H1 (cell line): ENCODE results near the gene ARMH2. TPM values are rescaled to one million over a fixed set of nuclear protein-coding genes. Genes with fewer than 3 reads are reported as not detected.

Experiments
- CTCF ChIA-PET: fragments of 300-600 bp; sonication (Branson Sonifier 250); formaldehyde crosslinking; loops from one replicate; lab custom pipeline; 2021; ENCODE audit not compliant: partially characterized antibody; lab: Charles Lee
- POLR2A ChIA-PET: fragments of 300-600 bp; sonication (Branson Sonifier 250); formaldehyde crosslinking; loops from one replicate; lab custom pipeline; 2021; ENCODE audit warnings: inconsistent platforms; ENCODE audit not compliant: partially characterized antibody; lab: Charles Lee
- DNase-seq, 2 experiments: peaks; one replicate each; pipeline versions ENCODE4 v3.0.0 to v3.0.0-alpha.2; 2010 to 2022; ENCODE audit warnings: low spot score in 2 of 2, low read depth in 1 of 2, mixed read lengths in 1 of 2
- FAIRE-seq: peaks from 2 replicates; lab custom pipeline; 2011; peaks lifted over from hg19 to GRCh38; lab: Jason Lieb, UNC
- H2AFZ ChIP-seq: 2 replicates; pipeline ENCODE4 v1.8.1; 2012; ENCODE audit warnings: low read length, inconsistent platforms
- H2AK5ac ChIP-seq: 2 replicates; pipeline ENCODE4 v1.6.1; 2013; ENCODE audit warnings: low read depth, low read length
- H2BK120ac ChIP-seq: replicated peaks from 2 replicates; pipeline ENCODE3; 2013; ENCODE audit warnings: low read depth, low read length, inconsistent platforms
- H2BK12ac ChIP-seq: 2 replicates; pipeline ENCODE4 v1.6.1; 2013; ENCODE audit warnings: low read depth, low read length
- H2BK15ac ChIP-seq: 2 replicates; pipeline ENCODE4 v1.6.1; 2013; ENCODE audit warnings: low read length
- H2BK20ac ChIP-seq: 2 replicates; pipeline ENCODE4 v1.6.1; 2013; ENCODE audit warnings: low read length
- H2BK5ac ChIP-seq: 2 replicates; pipeline ENCODE4 v1.6.1; 2013; ENCODE audit warnings: low read depth, low read length
- H3K14ac ChIP-seq: 2 replicates; pipeline ENCODE4 v1.6.1; 2013; ENCODE audit warnings: inconsistent platforms; ENCODE audit not compliant: insufficient read length
- H3K18ac ChIP-seq: 2 replicates; pipeline ENCODE4 v1.6.1; 2013; ENCODE audit warnings: low read length; ENCODE audit errors: extremely low read depth
- H3K23ac ChIP-seq: 2 replicates; pipeline ENCODE4 v1.6.1; 2013; ENCODE audit warnings: inconsistent platforms; ENCODE audit not compliant: insufficient read length
- H3K23me2 ChIP-seq: 2 replicates; pipeline ENCODE4 v1.6.1; 2013; ENCODE audit warnings: low read depth, low read length
- H3K27ac ChIP-seq: 2 replicates; pipeline ENCODE4 v1.6.1; 2011; ENCODE audit warnings: low read depth, low read length, inconsistent platforms
- H3K27me3 ChIP-seq, 4 experiments: replicated peaks in 1 of 4; 1 replicate in 1 of 4; 2 replicates in 3 of 4; pipeline versions ENCODE4 v1.6.1 to v1.8.1; 2011 to 2013; ENCODE audit warnings: low read length in 3 of 4, mild to moderate bottlenecking in 3 of 4, inconsistent platforms in 2 of 4, mixed read lengths in 2 of 4, moderate library complexity in 1 of 4; ENCODE audit not compliant: control insufficient read depth in 3 of 4, insufficient read depth in 3 of 4; ENCODE audit errors: extremely low read depth in 1 of 4
- H3K36me3 ChIP-seq, 4 experiments: 2 replicates each; pipeline versions ENCODE4 v1.6.1 to v1.8.1; 2011 to 2013; ENCODE audit warnings: mild to moderate bottlenecking in 4 of 4, low read length in 3 of 4, moderate library complexity in 2 of 4, control low read depth in 1 of 4, inconsistent platforms in 1 of 4; ENCODE audit not compliant: insufficient read depth in 4 of 4, control insufficient read depth in 2 of 4
- H3K4ac ChIP-seq: replicated peaks from 2 replicates; pipeline ENCODE3; 2013; ENCODE audit warnings: low read length, low read depth, mixed read lengths, inconsistent platforms; ENCODE audit not compliant: insufficient read length
- H3K4me1 ChIP-seq, 4 experiments: replicated peaks in 1 of 4; 1 replicate in 1 of 4; 2 replicates in 3 of 4; pipeline versions ENCODE4 v1.6.1 to v1.8.1; 2011 to 2013; ENCODE audit warnings: low read length in 3 of 4, inconsistent platforms in 2 of 4, mixed read lengths in 1 of 4; ENCODE audit not compliant: insufficient read depth in 4 of 4, control insufficient read depth in 3 of 4
- H3K4me2 ChIP-seq, 2 experiments: 2 replicates each; pipeline versions ENCODE4 v1.6.1 to v1.8.1; 2011 to 2013; ENCODE audit warnings: low read depth in 2 of 2, low read length in 2 of 2, control low read depth in 1 of 2, inconsistent platforms in 1 of 2, mild to moderate bottlenecking in 1 of 2; ENCODE audit not compliant: insufficient read depth in 1 of 2
- H3K4me3 ChIP-seq, 4 experiments: fragments of 200-600, 300-600 bp in 1 of 4; sonication (generic), shearing (Covaris generic), sonication (Bioruptor Twin) in 1 of 4; 2 replicates each; pipeline versions ENCODE4 v1.5.1 to v1.8.1; 2011 to 2016; ENCODE audit warnings: low read length in 4 of 4, low read depth in 3 of 4, control low read depth in 2 of 4, inconsistent platforms in 2 of 4, mild to moderate bottlenecking in 2 of 4, mixed read lengths in 1 of 4, moderate library complexity in 1 of 4; ENCODE audit not compliant: insufficient read depth in 2 of 4; ENCODE audit errors: extremely low read depth in 1 of 4
- H3K56ac ChIP-seq: replicated peaks from 2 replicates; pipeline ENCODE3; 2013; ENCODE audit warnings: low read depth, mild to moderate bottlenecking, mixed read lengths, low read length, inconsistent platforms; ENCODE audit not compliant: insufficient read length
- H3K79me1 ChIP-seq: 2 replicates; pipeline ENCODE4 v1.6.1; 2013; ENCODE audit warnings: low read depth, low read length, control low read depth
- H3K79me2 ChIP-seq, 2 experiments: 2 replicates each; pipeline versions ENCODE4 v1.6.1 to v1.8.1; 2012 to 2013; ENCODE audit warnings: low read length in 2 of 2, mild to moderate bottlenecking in 2 of 2, inconsistent platforms in 1 of 2; ENCODE audit not compliant: insufficient read depth in 2 of 2, control insufficient read depth in 1 of 2
- H3K9ac ChIP-seq, 4 experiments: replicated peaks in 1 of 4; 1 replicate in 1 of 4; 2 replicates in 3 of 4; pipeline versions ENCODE4 v1.6.1 to v1.8.1; 2011 to 2013; ENCODE audit warnings: low read depth in 3 of 4, low read length in 3 of 4, control low read depth in 2 of 4, mild to moderate bottlenecking in 2 of 4, moderate library complexity in 2 of 4, inconsistent platforms in 1 of 4; ENCODE audit errors: extremely low read depth in 1 of 4
- H3K9me3 ChIP-seq, 2 experiments: 2 replicates each; pipeline versions ENCODE4 v1.6.1 to v1.8.1; 2012 to 2013; ENCODE audit warnings: mild to moderate bottlenecking in 2 of 2, moderate library complexity in 2 of 2, control low read depth in 1 of 2, inconsistent platforms in 1 of 2, low read depth in 1 of 2, low read length in 1 of 2, mixed read lengths in 1 of 2; ENCODE audit not compliant: insufficient read depth in 2 of 2
- H4K20me1 ChIP-seq, 2 experiments: replicated peaks in 1 of 2; 2 replicates each; pipeline versions ENCODE3 to v1.8.1; 2011 to 2013; ENCODE audit warnings: inconsistent platforms in 2 of 2, low read length in 2 of 2, mild to moderate bottlenecking in 1 of 2; ENCODE audit not compliant: insufficient read depth in 2 of 2, control insufficient read depth in 1 of 2
- H4K5ac ChIP-seq: 2 replicates; pipeline ENCODE4 v1.6.1; 2013; ENCODE audit warnings: low read length, low read depth, mixed read lengths, inconsistent platforms; ENCODE audit not compliant: insufficient read length
- H4K8ac ChIP-seq: 2 replicates; pipeline ENCODE4 v1.8.0; 2013; ENCODE audit warnings: mild to moderate bottlenecking, moderate library complexity, low read length, inconsistent platforms; ENCODE audit not compliant: insufficient read depth; ENCODE audit errors: extremely low read depth
- H4K91ac ChIP-seq: replicated peaks from 2 replicates; pipeline ENCODE3; 2013; ENCODE audit warnings: low read length, mixed read lengths, inconsistent platforms; ENCODE audit not compliant: insufficient read length
- CTBP2 ChIP-seq: IDR thresholded peaks from 2 replicates; pipeline ENCODE4 v1.7.0; 2011; ENCODE audit warnings: borderline replicate concordance, mild to moderate bottlenecking, moderate library complexity, mixed read lengths, low read length; ENCODE audit not compliant: insufficient read depth, insufficient read length
- NRF1 ChIP-seq: IDR thresholded peaks from 2 replicates; pipeline ENCODE4 v1.6.1; 2011; ENCODE audit warnings: mild to moderate bottlenecking, low read depth, low read length, improper control_type of control experiment
- POLR2AphosphoS5 ChIP-seq: IDR thresholded peaks from 2 replicates; pipeline ENCODE4 v1.6.1; 2011; ENCODE audit warnings: low read depth, low read length
- RBBP5 ChIP-seq: IDR thresholded peaks from 2 replicates; pipeline ENCODE4 v1.7.1; 2012; ENCODE audit warnings: low read depth, mild to moderate bottlenecking, inconsistent platforms, low read length, moderate library complexity, borderline replicate concordance
- RNF2 ChIP-seq: fragments of 200-900, 300-1000 bp; sonication (generic); IDR thresholded peaks from 2 replicates; pipeline ENCODE4 v1.7.1; 2016; ENCODE audit warnings: borderline replicate concordance, low read depth, mild to moderate bottlenecking, antibody characterized with exemption, low read length; ENCODE audit not compliant: poor library complexity, severe bottlenecking; ENCODE audit errors: missing control alignments
- RXRA ChIP-seq: IDR thresholded peaks from 2 replicates; pipeline ENCODE4 v1.6.1; 2011; ENCODE audit warnings: low read depth, mild to moderate bottlenecking, low read length, moderate library complexity; ENCODE audit not compliant: insufficient read depth
- SP1 ChIP-seq: IDR thresholded peaks from 2 replicates; pipeline ENCODE4 v1.6.1; 2011; ENCODE audit warnings: low read depth, low read length
- SRF ChIP-seq: IDR thresholded peaks from 2 replicates; pipeline ENCODE4 v1.6.1; 2011; ENCODE audit warnings: mild to moderate bottlenecking, low read depth, low read length, moderate library complexity
- USF2 ChIP-seq: IDR thresholded peaks from 2 replicates; pipeline ENCODE4 v1.6.1; 2011; ENCODE audit warnings: low read length, improper control_type of control experiment
- WGBS, 2 experiments: shearing (Covaris generic) in 1 of 2; methylation state at CpG; one replicate each; pipeline versions ENCODE4 v1.1.6 to v1.1.7; 2013 to 2015; ENCODE audit warnings: low lambda C conversion rate in 2 of 2, mixed read lengths in 2 of 2, inconsistent platforms in 1 of 2, low coverage in 1 of 2, missing lambda C conversion rate in 1 of 2; ENCODE audit not compliant: insufficient replicate concordance in 2 of 2, insufficient coverage in 1 of 2, insufficient read length in 1 of 2; ENCODE audit errors: extremely low coverage in 1 of 2, missing lambda C conversion rate in 1 of 2; 5-methylcytosine and 5-hydroxymethylcytosine counted together
- polyA plus RNA-seq, 7 experiments: library from polyadenylated mRNA; depleted of rRNA in 3 of 7; stranded (reverse) in 5 of 7; unstranded in 2 of 7; fragments of >200 nt in 5 of 7; fragments of 200-250 nt in 2 of 7; gene quantifications; 1 replicate in 5 of 7; 2 replicates in 1 of 7; 4 replicates in 1 of 7; pipeline versions ENCODE4 v1.2.1 to v1.2.3, GENCODE V29; 2011 to 2013; ENCODE audit warnings: missing spikeins in 2 of 7, mixed read lengths in 2 of 7
- total RNA-seq: library from RNA; stranded (reverse); fragmentation: NEBNext Ultra II Directional; extraction: Animal tissue kit (Norgen Biotek cat#: 25700); gene quantifications from 2 replicates; pipeline ENCODE4 v1.2.1, GENCODE V29; 2021

ARMH2 gene
- total and polyA plus RNA-seq, 2 of the 8 experiments (the other 6 are each of a cell fraction or from before 2014, with no cell fraction given), result not detected

GRCh38 chr6:24774696-24775519, 23.8 kb downstream of the ARMH2 start, which contains the start of gene GMNN:
Gene GMNN, plus strand, starts transcription at chr6:24774937. Its CDS starts 2,310 bp downstream, at chr6:24777247.
- peak within 1 kb of the TSS; percentile 99 for H3K56ac ChIP-seq
- 0 out of 2 replicates have a peak within 1 kb of the TSS, but pooled peaks have one; percentile 56 for H2BK20ac ChIP-seq
- peak within 1 kb of the TSS; percentile 91 for H2AFZ ChIP-seq
- H3K23ac ChIP-seq, result no peak within 1 kb of the TSS
- H3K36me3 ChIP-seq, result peaks cover 0 to 24% (median 2%) of the 10 kb centered on the region in 4 experiments; a peak in 2 of 8 replicates
- DNase-seq, result peak; percentile 91 to 99
- H3K4me1 ChIP-seq, result peaks cover 0 to 7% (median 3%) of the 10 kb centered on the region in 4 experiments; a peak in 5 of 7 replicates
- H4K91ac ChIP-seq, result peak within 1 kb of the TSS; percentile 100
- peak within 1 kb of the TSS; percentile 96 to 100 (median 98) for H3K9ac ChIP-seq
- peak within 1 kb of the TSS; percentile 99 for H3K4ac ChIP-seq
- no peak within 1 kb of the TSS for H3K14ac ChIP-seq
- no peaks in the 10 kb centered on the region for H3K27me3 ChIP-seq
- peak within 1 kb of the TSS; percentile 99 for H3K27ac ChIP-seq
- H4K20me1 ChIP-seq, result peaks cover 13% of the 10 kb centered on the region in 2 experiments
- H4K8ac ChIP-seq, result peak within 1 kb of the TSS; percentile 99
- peak within 1 kb of the TSS; percentile 63 to 98 (median 85) for H3K4me3 ChIP-seq
- peak within 1 kb of the TSS; percentile 99 for H4K5ac ChIP-seq
- H3K4me2 ChIP-seq, result peak within 1 kb of the TSS; percentile 70 to 86
- peak within 1 kb of the TSS; percentile 88 for H2BK120ac ChIP-seq
- H3K23me2 ChIP-seq, result peaks cover 2% of the 10 kb centered on the region; the same call in 1 of the 2 replicates
- WGBS, 2 experiments, result 3% methylated on average over 74 of the region's 75 CpGs; no CpG with 5 or more reads in 1 of the 2 experiments
- peak within 1 kb of the TSS; percentile 24; the same call in 1 of the 2 replicates for H2BK15ac ChIP-seq
- CTCF ChIA-PET, result interaction anchor here (0.7 to 2.2 kb wide), 2 partner anchors 11 to 243 kb away, joined by 4 to 7 read pairs; no protein-coding TSS in a partner anchor
- H2AK5ac ChIP-seq, result no peak within 1 kb of the TSS
- H2BK5ac ChIP-seq, result peak within 1 kb of the TSS; percentile 100
- peak within 1 kb of the TSS; percentile 64; the same call in 1 of the 2 replicates for H2BK12ac ChIP-seq
- H3K79me1 ChIP-seq, result no peaks in the 10 kb centered on the region; the same call in 1 of the 2 replicates
- peaks cover 20 to 46% of the 10 kb centered on the region in 2 experiments for H3K79me2 ChIP-seq
- no peaks in the 10 kb centered on the region for H3K9me3 ChIP-seq
- no peak for FAIRE-seq
- H3K18ac ChIP-seq, result peak within 1 kb of the TSS; percentile 99
- POLR2A ChIA-PET, result interaction anchor here (0.6 to 3.3 kb wide), 14 partner anchors 10 to 243 kb away, joined by 3 to 14 read pairs (median 4); no protein-coding TSS in a partner anchor
- TF ChIP-seq SP1 (peak; percentile 64; the same call in 1 of the 2 replicates), RNF2 (no peak), NRF1 (peak; percentile 75), CTBP2 (no peak), POLR2AphosphoS5 (peak; percentile 95), USF2 (peak; percentile 84), RBBP5 (peak; percentile 71; the same call in 1 of the 2 replicates), SRF (no peak), RXRA (no peak)
